ENCODE measurements around the gene VPS37D.

DNA sequence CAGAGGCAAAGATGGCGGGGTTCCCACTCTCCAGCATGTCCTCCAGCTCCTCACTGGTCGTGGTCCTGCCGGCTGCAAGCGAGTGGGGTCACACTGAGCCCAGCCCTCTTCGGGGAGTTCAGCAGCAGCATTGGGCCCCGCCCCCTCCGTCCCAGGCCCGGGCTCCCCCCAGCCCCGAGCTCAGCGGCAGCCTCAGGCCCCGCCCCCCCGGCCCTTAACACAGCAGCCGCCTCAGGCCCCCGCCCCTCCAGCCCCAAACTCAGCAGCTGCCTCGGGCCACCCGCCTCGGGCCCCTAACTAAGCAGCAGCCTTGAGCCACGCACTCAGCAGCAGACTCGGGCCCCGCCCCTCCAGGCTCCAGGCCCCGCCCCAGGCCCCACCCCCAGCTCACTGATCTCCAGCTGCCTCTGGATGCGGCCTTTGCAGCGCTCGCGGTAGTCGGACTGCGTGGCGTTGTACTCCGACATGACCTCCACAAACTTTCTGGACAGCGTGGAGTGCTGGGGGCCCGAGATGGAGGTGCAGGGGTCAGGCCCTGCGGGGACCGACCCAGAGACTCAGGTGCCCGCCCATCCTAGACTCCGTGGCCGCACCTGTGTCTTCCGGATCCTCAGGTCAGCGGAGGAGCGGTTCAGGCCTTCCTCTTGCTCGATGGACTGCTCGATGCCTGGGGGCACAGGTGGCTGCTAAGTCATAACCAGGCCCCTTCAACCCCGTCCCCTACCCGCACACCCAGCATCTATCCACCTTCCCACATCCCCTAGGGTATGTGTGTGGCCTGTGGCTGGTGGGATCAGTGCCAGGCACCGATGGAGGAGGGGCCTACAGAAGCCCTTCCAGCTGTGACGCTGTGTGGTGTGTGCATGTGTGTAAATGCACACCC is 36.4 kb downstream of the VPS37D start:
- TF ChIP-seq ZNF670 (tag by site-specific recombination; IDR thresholded peaks at IDR 0.05; ENCODE audit: low read depth), result no peak
- TF ChIP-seq ZNF16 (tag by site-specific recombination; IDR thresholded peaks at IDR 0.05; ENCODE audit: low read depth), result no peak
- TF ChIP-seq ZNF223 (tag by site-specific recombination; IDR thresholded peaks at IDR 0.05), result no peak
- TF ChIP-seq, protein P1, sequence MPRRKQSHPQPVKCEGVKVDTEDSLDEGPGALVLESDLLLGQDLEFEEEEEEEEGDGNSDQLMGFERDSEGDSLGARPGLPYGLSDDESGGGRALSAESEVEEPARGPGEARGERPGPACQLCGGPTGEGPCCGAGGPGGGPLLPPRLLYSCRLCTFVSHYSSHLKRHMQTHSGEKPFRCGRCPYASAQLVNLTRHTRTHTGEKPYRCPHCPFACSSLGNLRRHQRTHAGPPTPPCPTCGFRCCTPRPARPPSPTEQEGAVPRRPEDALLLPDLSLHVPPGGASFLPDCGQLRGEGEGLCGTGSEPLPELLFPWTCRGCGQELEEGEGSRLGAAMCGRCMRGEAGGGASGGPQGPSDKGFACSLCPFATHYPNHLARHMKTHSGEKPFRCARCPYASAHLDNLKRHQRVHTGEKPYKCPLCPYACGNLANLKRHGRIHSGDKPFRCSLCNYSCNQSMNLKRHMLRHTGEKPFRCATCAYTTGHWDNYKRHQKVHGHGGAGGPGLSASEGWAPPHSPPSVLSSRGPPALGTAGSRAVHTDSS (tag by site-specific recombination; IDR thresholded peaks at IDR 0.05), result no peak
- TF ChIP-seq ZNF24 (tag by site-specific recombination; IDR thresholded peaks at IDR 0.05), result no peak
- TF ChIP-seq, protein P2, sequence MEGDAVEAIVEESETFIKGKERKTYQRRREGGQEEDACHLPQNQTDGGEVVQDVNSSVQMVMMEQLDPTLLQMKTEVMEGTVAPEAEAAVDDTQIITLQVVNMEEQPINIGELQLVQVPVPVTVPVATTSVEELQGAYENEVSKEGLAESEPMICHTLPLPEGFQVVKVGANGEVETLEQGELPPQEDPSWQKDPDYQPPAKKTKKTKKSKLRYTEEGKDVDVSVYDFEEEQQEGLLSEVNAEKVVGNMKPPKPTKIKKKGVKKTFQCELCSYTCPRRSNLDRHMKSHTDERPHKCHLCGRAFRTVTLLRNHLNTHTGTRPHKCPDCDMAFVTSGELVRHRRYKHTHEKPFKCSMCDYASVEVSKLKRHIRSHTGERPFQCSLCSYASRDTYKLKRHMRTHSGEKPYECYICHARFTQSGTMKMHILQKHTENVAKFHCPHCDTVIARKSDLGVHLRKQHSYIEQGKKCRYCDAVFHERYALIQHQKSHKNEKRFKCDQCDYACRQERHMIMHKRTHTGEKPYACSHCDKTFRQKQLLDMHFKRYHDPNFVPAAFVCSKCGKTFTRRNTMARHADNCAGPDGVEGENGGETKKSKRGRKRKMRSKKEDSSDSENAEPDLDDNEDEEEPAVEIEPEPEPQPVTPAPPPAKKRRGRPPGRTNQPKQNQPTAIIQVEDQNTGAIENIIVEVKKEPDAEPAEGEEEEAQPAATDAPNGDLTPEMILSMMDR (tag by site-specific recombination; IDR thresholded peaks at IDR 0.05), result no peak

Measured in HEK293 (cell line).